GM21528 (cell line): Measurements from ENCODE around the gene UGT3A1.
"Not testable (repeated sequence)": the region's sequence is repeated elsewhere in the genome, so short reads cannot be mapped to it uniquely, and the experiment has no call there.

Experiments used
- ATAC-seq: cut with Tn5 transposase; IDR thresholded peaks from one replicate; pipeline ENCODE4 v1.9.1; 2021; ENCODE audit warnings: mild to moderate bottlenecking, moderate library complexity; ENCODE audit not compliant: unreplicated experiment, low FRiP score

UGT3A1 gene

GRCh38 chr5:35990520-35990919, 670 bp downstream of the UGT3A1 start:
- ATAC-seq, result no peak

GRCh38 chr5:35988529-35988928, 2.7 kb downstream of the UGT3A1 start:
- ATAC-seq, result no peak

GRCh38 chr5:35987776-35988175, 3.4 kb downstream of the UGT3A1 start:
- no peak for ATAC-seq

GRCh38 chr5:35979715-35980114, 11.5 kb downstream of the UGT3A1 start:
- ATAC-seq, result no peak

GRCh38 chr5:35976859-35977258, 14.3 kb downstream of the UGT3A1 start:
- ATAC-seq, result not testable (repeated sequence)

GRCh38 chr5:35974570-35974969, 16.6 kb downstream of the UGT3A1 start:
- ATAC-seq, result no peak

GRCh38 chr5:35971878-35972210, 19.3 kb downstream of the UGT3A1 start:
- ATAC-seq, result no peak

GRCh38 chr5:35971186-35971877, 19.9 kb downstream of the UGT3A1 start:
- no peak for ATAC-seq

- no peak for ATAC-seq
These were observed 27.8 kb downstream of the UGT3A1 start for GRCh38 chr5:35963381-35963843.

GRCh38 chr5:35960328-35960727, 30.9 kb downstream of the UGT3A1 start:
- ATAC-seq, result no peak

GRCh38 chr5:35956429-35956828, 34.8 kb downstream of the UGT3A1 start:
- no peak for ATAC-seq

GRCh38 chr5:35954175-35954574, 37.0 kb downstream of the UGT3A1 start:
- no peak for ATAC-seq

GRCh38 chr5:35947085-35947484, 44.1 kb downstream of the UGT3A1 start:
- ATAC-seq, result no peak

- ATAC-seq, result no peak
These were observed 51.6 kb downstream of the UGT3A1 start for GRCh38 chr5:35939639-35940038.

GRCh38 chr5:35938568-35939227, 52.5 kb downstream of the UGT3A1 start, which contains the start of gene CAPSL:
TSS of gene CAPSL (minus strand) at chr5:35938622. CDS start at chr5:35921120, 17,502 bp downstream.
- ATAC-seq, result no peak

- ATAC-seq, result peak; percentile 70
These were observed 64.7 kb downstream of the UGT3A1 start for GRCh38 chr5:35926389-35927051.

GRCh38 chr5:35924950-35925722, 66.1 kb downstream of the UGT3A1 start:
- peak; percentile 79 for ATAC-seq

GRCh38 chr5:35924122-35924949, 66.9 kb downstream of the UGT3A1 start:
- no peak for ATAC-seq

- no peak for ATAC-seq
These were observed 68.7 kb downstream of the UGT3A1 start for GRCh38 chr5:35922468-35922867.

- no peak for ATAC-seq
These were observed 69.3 kb downstream of the UGT3A1 start for GRCh38 chr5:35921930-35922329.
